IMR-90 (cell line): ENCODE measurements around the gene ATP6V0E2.

Experiments used
- BHLHE40 ChIP-seq: fragments of 150-350 bp; IDR thresholded peaks from 2 replicates; pipeline ENCODE4 v1.6.1; 2016; ENCODE audit warnings: mild to moderate bottlenecking, low read depth, low read length
- CTCF ChIP-seq: conservative IDR thresholded peaks from 2 replicates; pipeline ENCODE4 v1.5.1; 2012; ENCODE audit warnings: mild to moderate bottlenecking, low read depth, low read length, improper control_type of control experiment
- MAFK ChIP-seq: IDR thresholded peaks from 2 replicates; pipeline ENCODE4 v1.6.1; 2012; ENCODE audit warnings: low read depth, low read length, improper control_type of control experiment
- POLR2A ChIP-seq: IDR thresholded peaks from 2 replicates; pipeline ENCODE4 v1.6.1; 2012; ENCODE audit warnings: mild to moderate bottlenecking, low read depth, low read length
- RCOR1 ChIP-seq: IDR thresholded peaks from 2 replicates; pipeline ENCODE4 v1.6.1; 2012; ENCODE audit warnings: mild to moderate bottlenecking, low read length, improper control_type of control experiment; ENCODE audit not compliant: insufficient replicate concordance
- RFX5 ChIP-seq: IDR thresholded peaks from 2 replicates; pipeline ENCODE4 v1.8.0; 2012; ENCODE audit warnings: low read depth, mild to moderate bottlenecking, low read length, moderate library complexity

DNA sequence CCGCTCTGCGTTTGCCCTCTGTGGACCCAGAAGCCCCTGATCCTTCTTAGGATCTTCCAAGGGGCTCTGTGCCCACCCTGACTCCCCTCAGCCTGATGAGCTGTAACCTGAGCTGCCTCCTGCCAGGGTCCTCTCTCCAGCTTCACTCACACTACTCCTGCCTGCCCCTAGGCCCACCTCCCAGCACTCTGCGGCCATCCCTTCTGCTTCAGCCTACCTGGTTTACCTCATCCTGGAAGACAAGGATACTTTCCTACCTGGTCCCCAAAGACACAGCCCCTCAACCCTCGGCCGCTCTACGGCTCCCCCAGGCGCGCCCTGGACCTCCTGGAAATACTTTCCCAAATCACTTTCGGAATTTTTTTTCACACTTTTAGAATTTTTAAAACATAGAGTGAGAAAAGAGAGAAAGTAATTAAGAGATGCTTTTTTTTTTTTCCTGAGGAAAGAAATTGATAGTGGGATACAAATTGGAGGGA lies 42.0 kb upstream of the ATP6V0E2 start:
- TF ChIP-seq CTCF = no peak
- no peak for TF ChIP-seq RCOR1
- no peak for TF ChIP-seq BHLHE40
- TF ChIP-seq POLR2A = no peak
- no peak for TF ChIP-seq MAFK
- TF ChIP-seq RFX5 = no peak
